HT1080 (cell line): Measurements from ENCODE around the gene CIB4. TPM values are rescaled to one million over a fixed set of nuclear protein-coding genes. Genes with fewer than 3 reads are reported as not detected.

Source experiments
- DNase-seq: peaks from one replicate; pipeline ENCODE4 v3.0.0-alpha.2; 2015; ENCODE audit warnings: low read depth
- total RNA-seq: library from RNA; depleted of rRNA; stranded (reverse); fragments of >200 nt; shearing (Covaris generic); gene quantifications from 2 replicates; pipeline ENCODE4 v1.2.3, GENCODE V29; 2014

The CIB4 gene
- total RNA-seq, 1 experiment from 2014 or later: not detected

- no peak for DNase-seq
These were observed 85.7 kb downstream of the CIB4 start for GRCh38 chr2:26555246-26556133.

DNA sequence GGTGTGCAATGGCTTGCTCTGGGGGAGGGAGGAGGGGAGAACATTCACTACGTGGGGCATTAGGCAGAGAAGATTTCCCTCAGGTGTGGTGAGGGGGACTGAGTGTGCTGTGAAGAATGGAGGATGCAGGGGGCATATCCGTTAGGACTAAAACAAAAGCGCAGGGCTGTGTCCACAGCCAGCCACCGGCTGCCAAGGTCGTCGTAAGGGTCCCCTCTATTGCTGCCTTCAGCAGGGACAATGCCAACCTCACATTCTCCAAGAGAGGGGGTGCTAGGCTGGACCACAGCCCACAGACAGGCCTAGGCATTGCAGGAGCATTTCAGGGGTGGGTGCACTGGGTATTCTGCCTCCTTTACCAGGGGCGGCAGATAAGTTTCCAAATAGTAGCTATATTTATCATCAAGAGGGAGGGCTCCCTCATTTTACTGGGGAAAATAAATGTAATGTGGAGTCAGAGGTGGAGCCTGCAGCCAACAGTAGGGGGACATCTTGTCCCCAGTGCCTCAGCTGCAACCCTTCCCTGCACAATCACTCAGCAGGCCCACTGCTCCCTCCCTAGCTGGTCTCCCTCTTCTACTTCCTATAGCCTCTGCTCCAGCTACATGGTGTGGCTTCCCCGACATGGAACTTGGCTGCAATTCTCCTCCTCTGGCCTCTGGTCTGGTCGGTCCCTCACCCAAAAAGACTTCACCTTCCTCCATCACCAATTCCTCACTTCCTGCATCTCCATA, 88.4 kb downstream of the CIB4 start:
- no peak for DNase-seq

GRCh38 chr2:26550276-26551015, 90.7 kb downstream of the CIB4 start:
- no peak for DNase-seq

GRCh38 chr2:26542676-26543505, 98.3 kb downstream of the CIB4 start:
- DNase-seq: no peak

GRCh38 chr2:26542194-26542455, 99.0 kb downstream of the CIB4 start:
- no peak for DNase-seq

GRCh38 chr2:26541401-26542193, 99.6 kb downstream of the CIB4 start:
- no peak for DNase-seq

- DNase-seq: no peak
These were observed 100.2 kb downstream of the CIB4 start for GRCh38 chr2:26540961-26541360.

DNA sequence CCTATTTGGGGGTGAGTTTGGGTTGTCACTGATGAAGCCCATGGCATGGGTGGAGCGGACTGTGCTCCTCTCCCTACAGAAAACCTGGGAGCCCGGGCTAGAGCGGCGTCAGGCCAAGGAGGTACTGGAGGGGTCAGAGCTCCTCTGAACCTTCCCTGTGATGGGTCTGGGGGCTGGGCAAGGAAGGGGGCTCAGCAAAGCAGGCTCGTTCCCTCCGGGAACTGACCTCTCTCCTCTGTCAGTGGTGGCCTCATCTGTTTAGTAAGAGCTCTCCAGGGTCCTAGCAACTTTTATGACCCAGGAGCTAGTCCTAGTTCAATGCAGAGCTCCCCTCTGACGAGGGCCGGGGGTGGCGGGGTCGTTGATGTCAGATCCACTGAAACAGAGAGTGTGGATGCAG, 100.9 kb downstream of the CIB4 start:
- DNase-seq: no peak

DNA sequence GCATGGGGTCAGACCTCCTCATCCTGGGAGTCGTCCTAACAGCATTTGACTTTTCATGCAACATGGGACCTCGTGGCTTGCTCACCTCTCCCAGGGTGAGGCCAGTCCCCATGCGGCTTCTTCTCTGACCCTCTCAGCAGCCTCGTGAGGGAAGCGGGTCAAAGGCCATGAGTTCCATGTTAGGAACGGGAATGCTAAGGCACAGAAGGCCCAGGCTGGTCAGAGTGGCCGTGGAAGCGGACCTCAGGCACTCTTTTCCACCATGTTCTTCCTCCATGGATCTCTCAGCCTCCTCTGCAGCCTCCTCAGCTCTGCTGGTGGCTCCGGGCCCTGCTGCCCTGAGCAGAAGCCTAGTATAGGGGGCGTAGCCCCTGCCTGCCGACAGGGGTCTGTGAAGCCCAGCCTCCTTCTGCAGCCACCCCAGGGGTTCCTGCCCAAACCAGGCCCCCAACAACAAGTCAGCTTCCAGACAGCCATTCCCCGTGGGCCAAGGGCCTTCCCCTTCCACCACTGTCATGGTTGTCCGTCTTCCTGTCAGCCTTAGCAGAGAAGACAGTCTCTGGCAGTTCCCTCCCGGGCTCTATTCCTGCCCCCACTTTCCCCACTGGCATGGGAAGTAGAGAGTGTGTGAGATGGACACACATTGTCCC, 103.2 kb downstream of the CIB4 start:
- no peak for DNase-seq

DNA sequence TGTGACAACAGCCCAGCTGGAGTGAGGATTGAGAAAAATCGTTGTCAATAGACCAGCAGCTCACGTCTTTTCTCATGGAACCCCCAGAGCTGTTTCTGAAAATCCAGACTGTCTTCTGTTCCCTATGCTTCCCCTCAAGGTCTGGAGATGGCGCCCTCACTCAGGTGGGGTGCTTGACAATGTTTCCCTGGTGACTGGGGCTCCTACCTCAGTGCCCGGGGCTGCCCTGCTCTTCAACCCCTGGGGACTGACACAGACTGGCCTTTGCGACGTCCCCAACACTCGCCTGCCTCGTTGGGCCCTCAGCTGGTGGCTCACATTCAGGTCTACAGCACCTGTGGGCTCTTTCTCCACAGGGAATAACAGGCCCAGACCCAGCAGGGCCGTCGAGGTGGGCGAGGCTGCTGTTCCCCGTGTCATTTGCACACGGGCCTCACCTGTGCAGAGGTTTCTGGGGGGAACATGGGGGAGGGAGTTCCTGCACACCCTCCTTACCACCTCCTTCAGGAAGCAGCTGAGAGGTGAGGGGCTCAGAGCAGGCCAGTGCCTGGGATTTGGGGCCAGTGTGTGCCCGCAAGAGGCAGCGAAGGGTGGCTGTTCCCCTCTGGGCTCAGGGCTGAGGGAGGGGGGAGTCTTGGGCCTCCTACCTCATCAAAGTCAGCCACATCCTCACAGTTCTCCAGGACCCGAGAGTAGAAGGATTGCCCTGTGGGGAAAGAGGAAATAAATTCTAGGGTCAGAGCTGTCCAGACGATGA, 103.9 kb downstream of the CIB4 start:
- no peak for DNase-seq

DNA sequence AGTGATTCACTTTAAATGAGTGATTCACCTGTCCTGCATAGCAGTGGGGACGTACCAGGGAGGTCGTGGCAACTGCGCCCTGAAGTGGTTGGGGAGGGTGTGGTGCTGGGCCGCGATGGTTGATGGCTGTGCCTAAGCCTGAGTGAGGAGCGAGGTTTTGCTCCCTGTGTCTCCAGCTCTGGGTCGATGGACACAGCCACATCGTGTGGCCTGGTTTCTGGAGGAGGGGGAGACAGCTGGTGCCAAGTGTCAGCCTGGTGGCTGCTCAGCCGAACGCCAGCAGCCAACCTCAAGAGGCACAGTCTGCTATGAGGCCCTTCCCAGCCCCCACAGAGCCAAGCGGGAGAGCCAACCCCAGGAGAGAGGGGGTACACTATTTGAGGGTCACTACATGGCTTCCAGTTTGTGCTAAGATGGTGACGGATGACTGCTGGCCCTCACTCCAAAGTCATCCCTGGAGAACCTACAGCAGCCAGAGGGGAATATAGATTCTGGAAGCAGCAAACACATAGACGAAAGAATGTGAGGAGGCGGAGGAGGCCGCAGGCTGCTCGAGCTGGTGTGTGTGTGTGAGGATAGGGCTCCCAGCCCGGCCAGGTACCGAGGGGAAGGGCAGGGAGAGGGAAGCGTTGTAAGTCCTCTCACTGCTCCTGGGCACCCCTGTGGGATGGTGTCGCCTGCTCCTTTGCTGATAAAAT, 104.6 kb downstream of the CIB4 start:
- no peak for DNase-seq

GRCh38 chr2:26535663-26536275, 105.4 kb downstream of the CIB4 start:
- DNase-seq: no peak

GRCh38 chr2:26534865-26535662, 106.1 kb downstream of the CIB4 start:
- DNase-seq: no peak

GRCh38 chr2:26534098-26534864, 106.9 kb downstream of the CIB4 start:
- DNase-seq: no peak

GRCh38 chr2:26533661-26534060, 107.5 kb downstream of the CIB4 start:
- no peak for DNase-seq
